Measurements from ENCODE around the gene RBM47. TPM values are rescaled to one million over a fixed set of nuclear protein-coding genes. Genes with fewer than 3 reads are reported as not detected.

The RBM47 gene
- total and polyA plus RNA-seq, 9 of the 15 experiments (the other 6 are each of a cell fraction or from before 2014, with no cell fraction given) = 1.4 to 6.4 (median 3.3) TPM

DNA sequence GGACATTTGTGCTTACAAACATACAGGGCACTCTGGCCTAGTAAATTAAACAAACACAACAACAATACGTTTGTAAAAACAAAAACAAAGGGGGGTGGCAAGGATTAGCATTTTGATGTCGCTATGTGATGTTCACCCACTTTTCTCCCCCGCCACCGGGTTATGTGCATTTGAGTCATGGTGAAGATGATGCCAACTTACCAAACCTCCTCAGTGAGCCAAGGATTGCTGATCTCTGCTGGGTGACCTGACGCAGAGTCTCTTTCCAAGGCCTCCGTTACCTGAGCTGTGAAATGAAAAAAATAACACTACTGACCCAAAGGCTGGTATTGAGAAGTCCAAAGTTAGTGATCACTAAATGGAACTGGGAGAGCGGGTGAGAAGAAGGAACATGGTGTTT lies 85.4 kb downstream of the RBM47 start:
- H3K36me3 ChIP-seq (ENCODE audit: control insufficient read depth, insufficient read depth, low read length) = no peaks in the 10 kb centered on the region
- H3K4me1 ChIP-seq (replicated peaks in 1 of 2; ENCODE audit: control insufficient read depth in 2 of 2, insufficient read depth in 2 of 2, low read length in 2 of 2) = no peaks in the 10 kb centered on the region; a peak in 1 of 5 replicates
- intact Hi-C loops (cut with micrococcal nuclease) (no loop called here), in situ Hi-C loops (cut with MboI) (no loop called here)
- DNase-seq (ENCODE audit: extremely low read depth in 1 of 4, low spot score in 3 of 4) (no peak), FAIRE-seq (no peak), ATAC-seq (no peak)
- H3K27ac ChIP-seq (ENCODE audit: extremely low read depth, low read depth, low read length) = no peak overlapping the region
- no peaks in the 10 kb centered on the region for H3K79me2 ChIP-seq (ENCODE audit: control insufficient read depth, insufficient read depth, low read length)
- H2AFZ ChIP-seq (ENCODE audit: low read depth, low read length) = no peak overlapping the region
- no peak overlapping the region for H3K4me3 ChIP-seq
- no TSS peak for BruUV-seq (replicated peaks)
- no peaks in the 10 kb centered on the region for H3K9me1 ChIP-seq (ENCODE audit: control insufficient read depth, insufficient read depth, low read length)
- no peaks in the 10 kb centered on the region for H4K20me1 ChIP-seq (replicated peaks; ENCODE audit: control insufficient read depth, insufficient read depth, low read length)
- no peak overlapping the region for H3K9ac ChIP-seq (ENCODE audit: insufficient read depth in 1 of 2, low read depth in 2 of 2, low read length in 2 of 2)
- H3K4me2 ChIP-seq (ENCODE audit: insufficient read depth, low read length) = no peak overlapping the region
- ChIA-PET CTCF (ENCODE audit: low intra/inter-chr PET ratio) (no interaction called here), POLR2A (interaction anchor here (0.7 kb wide), 1 partner anchor 1117 kb away, joined by 3 read pairs; no protein-coding TSS in a partner anchor)
- WGBS (ENCODE audit: insufficient coverage, low coverage, missing lambda C conversion rate) = 69% methylated on average over 7 of the region's 7 CpGs
- H3K27me3 ChIP-seq (ENCODE audit: control insufficient read depth in 2 of 2, insufficient read depth in 2 of 2, low read length in 2 of 2) = no peaks in the 10 kb centered on the region
- H3K9me3 ChIP-seq (replicated peaks; ENCODE audit: control insufficient read depth, insufficient read depth, low read depth, low read length) = no peaks in the 10 kb centered on the region
- TF ChIP-seq KLF1 (tag; IDR thresholded peaks at IDR 0.05) (no peak), SMARCA4 (IDR thresholded peaks at IDR 0.05) (no peak), TBP (optimal IDR thresholded peaks at IDR 0.05; ENCODE audit: low read depth, low read length) (no peak), PHF20 (IDR thresholded peaks at IDR 0.05; ENCODE audit: partially characterized antibody) (no peak), ZNF766 (CRISPR knock-in tag; conservative IDR thresholded peaks at IDR 0.05) (no peak), ZNF586 (CRISPR knock-in tag; conservative IDR thresholded peaks at IDR 0.05) (no peak), ZNF184 (CRISPR knock-in tag; IDR thresholded peaks at IDR 0.05) (no peak), ZNF146 (CRISPR knock-in tag; IDR thresholded peaks at IDR 0.05; ENCODE audit: unreplicated experiment) (no peak)
- TF ChIP-seq, protein P1, sequence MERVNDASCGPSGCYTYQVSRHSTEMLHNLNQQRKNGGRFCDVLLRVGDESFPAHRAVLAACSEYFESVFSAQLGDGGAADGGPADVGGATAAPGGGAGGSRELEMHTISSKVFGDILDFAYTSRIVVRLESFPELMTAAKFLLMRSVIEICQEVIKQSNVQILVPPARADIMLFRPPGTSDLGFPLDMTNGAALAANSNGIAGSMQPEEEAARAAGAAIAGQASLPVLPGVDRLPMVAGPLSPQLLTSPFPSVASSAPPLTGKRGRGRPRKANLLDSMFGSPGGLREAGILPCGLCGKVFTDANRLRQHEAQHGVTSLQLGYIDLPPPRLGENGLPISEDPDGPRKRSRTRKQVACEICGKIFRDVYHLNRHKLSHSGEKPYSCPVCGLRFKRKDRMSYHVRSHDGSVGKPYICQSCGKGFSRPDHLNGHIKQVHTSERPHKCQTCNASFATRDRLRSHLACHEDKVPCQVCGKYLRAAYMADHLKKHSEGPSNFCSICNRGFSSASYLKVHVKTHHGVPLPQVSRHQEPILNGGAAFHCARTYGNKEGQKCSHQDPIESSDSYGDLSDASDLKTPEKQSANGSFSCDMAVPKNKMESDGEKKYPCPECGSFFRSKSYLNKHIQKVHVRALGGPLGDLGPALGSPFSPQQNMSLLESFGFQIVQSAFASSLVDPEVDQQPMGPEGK (CRISPR knock-in tag; IDR thresholded peaks at IDR 0.05; ENCODE audit: borderline replicate concordance) = no peak
- TF ChIP-seq, protein P2, sequence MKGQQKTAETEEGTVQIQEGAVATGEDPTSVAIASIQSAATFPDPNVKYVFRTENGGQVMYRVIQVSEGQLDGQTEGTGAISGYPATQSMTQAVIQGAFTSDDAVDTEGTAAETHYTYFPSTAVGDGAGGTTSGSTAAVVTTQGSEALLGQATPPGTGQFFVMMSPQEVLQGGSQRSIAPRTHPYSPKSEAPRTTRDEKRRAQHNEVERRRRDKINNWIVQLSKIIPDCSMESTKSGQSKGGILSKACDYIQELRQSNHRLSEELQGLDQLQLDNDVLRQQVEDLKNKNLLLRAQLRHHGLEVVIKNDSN (CRISPR knock-in tag; IDR thresholded peaks at IDR 0.05) = no peak
- TF ChIP-seq, protein P3, sequence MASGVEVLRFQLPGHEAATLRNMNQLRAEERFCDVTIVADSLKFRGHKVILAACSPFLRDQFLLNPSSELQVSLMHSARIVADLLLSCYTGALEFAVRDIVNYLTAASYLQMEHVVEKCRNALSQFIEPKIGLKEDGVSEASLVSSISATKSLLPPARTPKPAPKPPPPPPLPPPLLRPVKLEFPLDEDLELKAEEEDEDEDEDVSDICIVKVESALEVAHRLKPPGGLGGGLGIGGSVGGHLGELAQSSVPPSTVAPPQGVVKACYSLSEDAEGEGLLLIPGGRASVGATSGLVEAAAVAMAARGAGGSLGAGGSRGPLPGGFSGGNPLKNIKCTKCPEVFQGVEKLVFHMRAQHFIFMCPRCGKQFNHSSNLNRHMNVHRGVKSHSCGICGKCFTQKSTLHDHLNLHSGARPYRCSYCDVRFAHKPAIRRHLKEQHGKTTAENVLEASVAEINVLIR (CRISPR knock-in tag; IDR thresholded peaks at IDR 0.05) = no peak
- TF ChIP-seq, protein P4, sequence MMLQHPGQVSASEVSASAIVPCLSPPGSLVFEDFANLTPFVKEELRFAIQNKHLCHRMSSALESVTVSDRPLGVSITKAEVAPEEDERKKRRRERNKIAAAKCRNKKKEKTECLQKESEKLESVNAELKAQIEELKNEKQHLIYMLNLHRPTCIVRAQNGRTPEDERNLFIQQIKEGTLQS (IDR thresholded peaks at IDR 0.05) = no peak
- TF ChIP-seq, protein P4 (CRISPR knock-in tag; conservative IDR thresholded peaks at IDR 0.05) = no peak
